Keratinocyte (primary cell): ENCODE measurements around the gene MMP2. TPM values are rescaled to one million over a fixed set of nuclear protein-coding genes. Genes with fewer than 3 reads are reported as not detected.

Experiments used
- DNase-seq: peaks from one replicate; pipeline ENCODE4 v3.0.0-alpha.2; 2011; ENCODE audit warnings: low read depth, missing footprints, low spot score
- FAIRE-seq: peaks from 2 replicates; lab custom pipeline; 2011; peaks lifted over from hg19 to GRCh38; lab: Jason Lieb, UNC
- H2AFZ ChIP-seq: 2 replicates; pipeline ENCODE4 v1.6.0; 2012; ENCODE audit warnings: low read length, control low read depth, inconsistent platforms; ENCODE audit not compliant: control insufficient read depth
- H3K27ac ChIP-seq: 2 replicates; pipeline ENCODE4 v1.5.1; 2011; ENCODE audit warnings: low read length; ENCODE audit not compliant: control insufficient read depth, insufficient read depth
- H3K27me3 ChIP-seq: 3 replicates; pipeline ENCODE4 v1.6.0; 2011; ENCODE audit warnings: low read length; ENCODE audit not compliant: control insufficient read depth, insufficient read depth; ENCODE audit errors: extremely low read depth
- H3K36me3 ChIP-seq, 2 experiments: 2 replicates in 1 of 2; 3 replicates in 1 of 2; pipeline ENCODE4 v1.5.1; 2011; ENCODE audit warnings: low read length in 2 of 2, mild to moderate bottlenecking in 1 of 2; ENCODE audit not compliant: control insufficient read depth in 2 of 2, insufficient read depth in 2 of 2; ENCODE audit errors: extremely low read depth in 1 of 2
- H3K4me1 ChIP-seq: 3 replicates; pipeline ENCODE4 v1.5.1; 2011; ENCODE audit warnings: low read length; ENCODE audit not compliant: control insufficient read depth, insufficient read depth; ENCODE audit errors: extremely low read depth
- H3K4me2 ChIP-seq: 3 replicates; pipeline ENCODE4 v1.6.0; 2011; ENCODE audit warnings: low read depth, low read length; ENCODE audit not compliant: control insufficient read depth, insufficient read depth; ENCODE audit errors: extremely low read depth
- H3K4me3 ChIP-seq, 3 experiments: fragments of 200-600 bp in 1 of 3; sonication (generic) in 1 of 3; 2 replicates in 2 of 3; 3 replicates in 1 of 3; pipeline ENCODE4 v1.5.1; 2011 to 2016; ENCODE audit warnings: low read length in 3 of 3, mild to moderate bottlenecking in 3 of 3, control low read depth in 2 of 3, inconsistent platforms in 1 of 3, low read depth in 1 of 3, mixed read lengths in 1 of 3, mixed run types in 1 of 3, moderate library complexity in 1 of 3; ENCODE audit not compliant: control insufficient read depth in 2 of 3, insufficient read depth in 2 of 3; ENCODE audit errors: extremely low read depth in 1 of 3
- H3K79me2 ChIP-seq: 2 replicates; pipeline ENCODE4 v1.6.0; 2012; ENCODE audit warnings: low read length; ENCODE audit not compliant: control insufficient read depth, insufficient read depth
- H3K9ac ChIP-seq: 3 replicates; pipeline ENCODE4 v1.6.0; 2011; ENCODE audit warnings: low read length; ENCODE audit not compliant: control insufficient read depth, insufficient read depth; ENCODE audit errors: extremely low read depth
- H3K9me1 ChIP-seq: 3 replicates; pipeline ENCODE4 v1.6.0; 2011; ENCODE audit warnings: low read length; ENCODE audit not compliant: control insufficient read depth, insufficient read depth; ENCODE audit errors: extremely low read depth
- H3K9me3 ChIP-seq: 2 replicates; pipeline ENCODE4 v1.5.1; 2012; ENCODE audit warnings: low read depth, low read length; ENCODE audit not compliant: control insufficient read depth
- H4K20me1 ChIP-seq: 3 replicates; pipeline ENCODE4 v1.6.0; 2011; ENCODE audit warnings: low read length; ENCODE audit not compliant: control insufficient read depth, insufficient read depth; ENCODE audit errors: extremely low read depth
- CTCF ChIP-seq, 3 experiments: IDR thresholded peaks in 1 of 3; conservative IDR thresholded peaks in 1 of 3; optimal IDR thresholded peaks in 1 of 3; 2 replicates in 2 of 3; 3 replicates in 1 of 3; pipeline versions ENCODE3 to v1.5.1; 2011; ENCODE audit warnings: low read length in 3 of 3, mild to moderate bottlenecking in 3 of 3, moderate library complexity in 2 of 3, control low read depth in 1 of 3, inconsistent platforms in 1 of 3; ENCODE audit not compliant: insufficient read depth in 2 of 3; ENCODE audit errors: extremely low read depth in 1 of 3
- EZH2 ChIP-seq: IDR thresholded peaks from one replicate; pipeline ENCODE4 v1.6.1; 2012; ENCODE audit warnings: inconsistent platforms, mild to moderate bottlenecking, low read length, moderate library complexity
- dilution Hi-C: fragments of 300-500 bp; cut with MboI; formaldehyde crosslinking; loops from one replicate; pipeline ENCODE4 v1.7.0; 2020; ENCODE audit warnings: low sequenced_read_pairs; ENCODE audit not compliant: extremely low pct_ligation_motif_present
- polyA plus RNA-seq, 5 experiments: library from polyadenylated mRNA; depleted of rRNA in 3 of 5; stranded (reverse) in 3 of 5; stranded (forward) in 1 of 5; unstranded in 1 of 5; fragments of >200 nt; gene quantifications; 1 replicate in 1 of 5; 2 replicates in 3 of 5; 3 replicates in 1 of 5; pipeline versions ENCODE4 v1.2.1 to v1.2.3, GENCODE V29; 2011 to 2012; ENCODE audit warnings: missing spikeins in 2 of 5, low read depth in 1 of 5, low replicate concordance in 1 of 5

Gene MMP2
- polyA plus RNA-seq, 1 donor (not counting 4 experiments of a cell fraction or from before 2014, with no cell fraction given): 59.2 TPM

GRCh38 chr16:55479430-55480140, 587 bp downstream of the MMP2 start:
- peak overlapping the region; percentile 65 for H3K9ac ChIP-seq
- no peaks in the 10 kb centered on the region for H4K20me1 ChIP-seq
- no peaks in the 10 kb centered on the region for H3K9me3 ChIP-seq
- no peaks in the 10 kb centered on the region for H3K9me1 ChIP-seq
- no peaks in the 10 kb centered on the region for H3K27me3 ChIP-seq
- H3K27ac ChIP-seq: no peak overlapping the region
- no peaks in the 10 kb centered on the region for H3K79me2 ChIP-seq
- peak overlapping the region; percentile 79 for H3K4me2 ChIP-seq
- DNase-seq (no peak), FAIRE-seq (no peak)
- dilution Hi-C loops: no loop called here
- H3K36me3 ChIP-seq: no peaks in the 10 kb centered on the region
- H3K4me3 ChIP-seq: peak overlapping the region; percentile 46 to 71 (median 68)
- peaks cover 15% of the 10 kb centered on the region for H3K4me1 ChIP-seq
- TF ChIP-seq EZH2: no peak
- TF ChIP-seq CTCF (optimal IDR thresholded peaks at IDR 0.05 in 1 of 3, IDR thresholded peaks at IDR 0.05 in 1 of 3, conservative IDR thresholded peaks at IDR 0.05 in 1 of 3; ENCODE audit: extremely low read depth in 1 of 3, insufficient read depth in 2 of 3, low read length in 3 of 3): no peak
- peak overlapping the region; percentile 85 for H2AFZ ChIP-seq

- Histone ChIP-seq H3K4me1 (peaks cover 15% of the 10 kb centered on the region), H3K9ac (peak overlapping the region; percentile 65), H3K9me3 (no peaks in the 10 kb centered on the region), H3K4me3 (peak overlapping the region; percentile 46 to 71 (median 68)), H3K27ac (no peak overlapping the region), H3K36me3 (no peaks in the 10 kb centered on the region), H3K9me1 (no peaks in the 10 kb centered on the region), H3K79me2 (no peaks in the 10 kb centered on the region), H4K20me1 (no peaks in the 10 kb centered on the region), H2AFZ (peak overlapping the region; percentile 53), H3K4me2 (peak overlapping the region; percentile 79), H3K27me3 (no peaks in the 10 kb centered on the region)
- DNase-seq (no peak), FAIRE-seq (no peak)
- no peak for TF ChIP-seq EZH2
- TF ChIP-seq CTCF (optimal IDR thresholded peaks at IDR 0.05 in 1 of 3, IDR thresholded peaks at IDR 0.05 in 1 of 3, conservative IDR thresholded peaks at IDR 0.05 in 1 of 3; ENCODE audit: extremely low read depth in 1 of 3, insufficient read depth in 2 of 3, low read length in 3 of 3): no peak
- dilution Hi-C loops: no loop called here
Observed at GRCh38 chr16:55480228-55480655, 1.2 kb downstream of the MMP2 start.
